HG03175 (cell line): ENCODE data around the gene AGBL4.
"Not testable (repeated sequence)": the region's sequence is repeated elsewhere in the genome, so short reads cannot be mapped to it uniquely, and the experiment has no call there.

Experiments
- ATAC-seq: cut with Tn5 transposase; IDR thresholded peaks from one replicate; pipeline ENCODE4 v1.9.1; 2021; ENCODE audit warnings: mild to moderate bottlenecking, moderate library complexity; ENCODE audit not compliant: unreplicated experiment

Gene AGBL4

DNA sequence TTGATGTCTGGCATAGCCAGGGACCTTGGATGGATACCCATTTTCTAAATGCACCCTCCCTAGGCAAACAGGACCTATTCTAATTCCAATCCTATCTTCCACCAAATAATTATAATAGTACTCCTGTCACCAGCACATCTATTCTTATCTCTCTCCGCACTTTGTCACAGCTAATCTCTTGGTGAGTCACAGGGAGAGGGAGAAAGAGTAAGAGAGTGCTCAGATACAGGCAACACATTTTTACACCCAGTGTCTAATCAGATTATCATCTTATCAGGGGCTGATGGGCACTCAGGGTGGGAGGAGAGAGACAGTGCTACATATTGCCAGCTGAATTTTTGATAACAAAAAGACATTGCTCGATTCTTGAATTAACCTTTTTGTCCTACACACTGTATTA, 972.1 kb downstream of the AGBL4 start:
- ATAC-seq, result no peak

DNA sequence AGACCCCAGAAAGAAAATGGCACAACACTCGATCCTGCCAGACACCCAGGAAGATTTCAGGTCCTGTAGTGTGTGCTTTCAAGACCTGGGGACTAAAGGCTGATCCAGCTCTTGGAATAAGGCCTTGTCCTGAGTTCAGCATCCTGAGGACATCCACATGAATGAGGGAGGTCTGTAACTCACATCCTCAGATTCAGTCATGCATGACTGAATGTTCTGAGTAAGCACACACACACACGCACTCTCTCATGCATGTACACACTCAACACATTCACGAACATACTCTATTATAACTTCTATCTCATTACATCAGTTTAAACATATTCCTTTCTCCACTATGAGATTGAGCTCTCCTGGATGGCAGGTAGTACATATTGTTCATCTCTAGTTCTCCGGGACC, 973.7 kb downstream of the AGBL4 start:
- ATAC-seq, result no peak

DNA sequence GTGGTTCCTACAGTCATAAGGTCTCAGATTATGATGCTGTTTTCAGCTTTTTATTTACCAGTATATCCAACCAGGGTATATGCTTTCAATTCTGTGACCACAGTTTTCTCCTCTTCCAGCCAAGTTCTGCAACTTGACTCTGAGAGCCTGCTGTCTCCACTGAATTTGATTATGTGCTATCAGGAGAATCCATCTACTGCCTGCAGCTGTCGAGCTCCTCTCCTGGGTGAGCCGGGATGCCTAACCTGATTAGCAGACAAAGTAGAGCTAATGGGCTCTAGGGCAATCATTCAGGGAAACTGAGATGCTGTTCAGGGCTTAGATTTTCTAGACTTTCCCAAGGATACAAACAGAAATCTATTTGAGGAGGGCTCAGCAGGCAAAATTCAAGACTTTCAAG, 975.6 kb downstream of the AGBL4 start:
- ATAC-seq, result no peak

DNA sequence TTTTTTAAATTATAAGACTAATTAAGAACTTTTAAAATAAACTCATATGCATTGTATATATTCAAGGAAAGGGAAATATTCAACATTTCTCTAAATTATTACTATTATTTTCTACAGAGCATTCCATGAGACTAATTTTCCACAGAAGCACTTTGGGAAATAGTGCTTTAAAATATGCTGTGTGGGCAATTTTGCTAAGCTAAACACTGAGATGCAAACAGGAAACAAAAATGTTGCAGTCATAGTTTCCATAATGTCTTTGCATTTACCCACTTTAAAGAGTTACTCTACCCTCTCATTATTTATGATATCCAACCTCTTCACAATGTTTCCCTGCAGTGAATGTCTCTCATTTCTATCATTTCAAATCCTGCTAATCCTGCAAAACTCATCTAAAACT, 977.4 kb downstream of the AGBL4 start:
- ATAC-seq, result no peak

DNA sequence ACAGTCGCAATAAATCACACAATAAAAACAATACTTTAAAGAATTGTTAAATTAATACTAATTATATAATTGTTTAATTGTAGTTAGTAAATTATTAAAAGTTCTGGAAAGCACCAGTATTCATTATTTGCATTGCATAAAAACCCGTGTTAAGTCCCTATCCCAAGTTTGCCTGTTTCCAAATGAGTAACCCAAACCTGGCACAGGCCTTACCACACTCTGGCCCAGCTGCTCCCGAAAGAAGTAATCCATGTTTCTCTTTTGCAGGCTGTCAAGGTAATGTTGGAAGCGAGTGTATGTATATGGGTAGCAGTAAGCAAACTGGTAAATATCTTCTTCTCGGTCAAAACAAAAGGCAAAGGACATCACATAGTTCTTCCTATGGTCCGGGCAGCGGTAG, 978.4 kb downstream of the AGBL4 start:
- no peak for ATAC-seq

DNA sequence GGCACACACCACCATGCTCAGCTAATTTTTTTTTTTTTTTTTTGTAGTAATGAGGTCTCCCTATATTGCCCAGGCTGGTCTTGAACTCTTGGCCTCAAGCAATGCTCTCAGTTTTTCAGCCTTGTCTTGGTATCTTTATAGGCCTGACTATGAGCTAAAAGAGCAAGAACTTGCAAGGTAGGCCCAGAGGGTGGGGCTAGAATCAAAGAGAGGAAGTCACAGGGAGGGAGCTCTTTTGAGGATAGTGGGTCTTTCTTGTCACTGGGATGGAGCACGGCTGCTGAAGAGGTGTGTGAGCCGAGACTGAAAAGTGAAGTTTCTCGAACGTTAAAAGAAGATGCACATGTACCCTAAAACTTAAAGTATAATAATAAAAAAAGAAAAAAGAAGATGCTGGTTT, 987.1 kb downstream of the AGBL4 start:
- no peak for ATAC-seq

DNA sequence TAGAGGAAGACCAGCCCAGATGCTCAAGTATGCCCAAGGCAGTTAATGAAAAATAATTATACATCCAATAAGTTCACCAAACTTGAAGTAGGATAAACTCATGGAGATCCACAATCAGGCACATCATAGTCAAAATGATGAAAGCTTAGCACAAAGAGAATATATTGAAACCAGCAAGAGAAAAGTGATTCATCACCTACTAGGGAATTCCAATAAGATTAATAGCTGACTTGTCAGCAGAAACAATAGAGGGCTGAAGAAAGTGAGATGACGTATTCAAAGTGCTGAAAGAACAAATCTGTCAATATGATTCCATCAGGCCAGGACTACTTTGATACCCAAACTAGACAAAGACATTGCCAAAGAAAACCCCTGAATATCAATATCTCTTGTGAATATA, 995.4 kb downstream of the AGBL4 start:
- ATAC-seq, result no peak

DNA sequence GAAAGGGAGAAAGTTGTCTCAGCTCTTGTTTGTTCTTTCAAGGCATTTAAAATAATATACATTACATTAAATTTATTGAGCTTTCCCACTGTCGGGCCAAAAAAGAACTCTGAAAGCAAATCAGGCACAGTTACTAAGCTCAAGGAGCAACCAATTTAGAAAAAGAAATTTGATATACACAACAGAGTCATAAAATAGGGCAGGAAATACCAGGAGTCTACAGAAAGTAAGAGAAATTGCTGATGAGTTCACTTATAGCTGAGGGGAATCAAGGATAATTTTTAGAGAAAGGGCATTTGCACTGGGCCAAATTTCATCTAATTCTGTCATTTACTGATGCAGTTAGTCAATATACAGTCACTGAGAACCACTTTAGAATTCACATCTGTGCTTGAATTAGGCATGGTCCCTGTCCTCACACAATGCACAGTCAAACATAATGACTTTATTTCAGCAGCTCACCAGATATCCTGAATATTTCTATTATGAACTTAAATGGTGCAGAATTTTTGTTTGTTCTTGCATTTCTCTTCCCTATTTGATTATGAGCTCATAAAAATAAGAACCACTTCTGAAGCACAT, 997.4 kb downstream of the AGBL4 start:
- ATAC-seq, result no peak

DNA sequence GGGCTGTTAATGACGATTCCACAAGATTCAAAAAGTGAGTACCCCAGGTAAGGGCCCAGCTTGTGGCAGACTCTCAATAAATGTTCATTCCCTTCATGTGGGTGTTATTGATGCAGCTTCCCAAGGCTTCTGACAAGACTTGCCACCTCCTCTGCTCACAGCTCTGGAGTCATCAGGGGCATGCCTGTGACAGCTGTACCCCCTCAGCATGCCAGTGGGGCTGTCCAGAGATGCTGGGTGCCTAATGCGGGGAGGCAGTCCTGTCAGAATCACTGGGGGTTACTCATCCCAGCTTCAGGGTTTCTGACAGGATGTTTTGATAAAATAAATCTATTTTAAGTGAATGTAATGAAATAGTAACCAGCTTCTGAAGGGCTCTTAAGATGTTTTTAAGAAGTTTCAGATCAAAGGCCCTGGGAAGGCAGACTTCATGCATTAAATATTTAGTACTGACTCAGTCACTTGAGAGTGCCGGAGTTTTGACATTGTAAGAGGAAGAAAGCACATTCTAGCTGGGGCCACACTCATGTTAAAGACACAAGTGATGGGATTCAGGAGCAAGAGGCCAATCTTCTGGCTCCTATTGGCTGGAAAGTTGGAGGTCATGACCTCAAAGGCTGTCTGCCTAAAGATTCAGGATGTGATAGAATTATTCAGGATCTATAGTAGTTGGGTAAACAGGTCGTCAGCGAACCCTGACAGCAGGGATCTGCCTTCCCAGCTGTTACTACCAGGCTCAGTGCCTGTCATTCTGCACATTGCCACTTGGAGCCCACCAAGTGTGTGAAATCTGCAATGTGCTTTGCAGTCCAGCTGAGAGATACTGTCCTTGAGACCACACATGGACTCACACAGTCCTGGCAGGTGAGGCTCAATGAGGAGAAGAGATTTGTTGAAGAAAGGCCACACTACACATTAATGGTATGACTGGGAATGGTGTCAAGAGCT, 1007.5 kb downstream of the AGBL4 start:
- no peak for ATAC-seq

DNA sequence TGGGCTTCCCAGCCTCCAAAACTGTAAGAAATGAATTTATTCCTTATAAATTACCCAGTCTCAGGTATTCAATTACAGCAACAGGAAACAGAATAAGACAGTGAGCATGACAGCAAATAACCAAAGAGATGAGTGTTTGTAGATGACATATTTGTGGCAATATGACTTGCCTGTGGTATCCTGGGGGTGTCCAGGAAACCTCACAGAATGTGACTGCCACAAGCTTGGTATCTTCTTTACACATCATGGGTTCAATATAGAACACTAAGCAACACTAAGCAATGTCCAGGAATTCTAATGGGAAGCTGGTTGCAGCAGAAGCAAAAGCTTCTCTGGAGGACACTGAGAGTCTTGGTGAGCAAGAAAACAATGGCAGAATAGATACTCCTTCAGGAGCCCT, 1010.7 kb downstream of the AGBL4 start:
- ATAC-seq, result no peak

DNA sequence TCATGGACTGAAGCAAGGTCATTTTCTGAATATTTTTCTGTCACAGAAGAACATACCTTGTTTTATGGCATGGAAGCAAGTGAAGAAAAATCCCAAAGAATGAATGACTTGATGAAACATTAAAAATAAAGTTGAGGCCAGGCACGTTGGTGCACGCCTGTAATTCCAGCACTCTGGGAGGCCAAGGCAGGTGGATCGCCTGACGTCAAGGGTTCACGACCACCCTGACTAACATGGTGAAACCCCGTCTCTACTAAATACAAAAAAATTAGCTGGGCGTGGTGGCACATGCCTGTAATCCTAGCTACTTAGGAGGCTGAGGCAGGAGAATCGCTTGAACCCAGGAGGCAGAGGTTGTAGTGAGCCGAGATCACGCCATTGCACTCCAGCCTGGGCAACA, 1020.8 kb downstream of the AGBL4 start:
- not testable (repeated sequence) for ATAC-seq

DNA sequence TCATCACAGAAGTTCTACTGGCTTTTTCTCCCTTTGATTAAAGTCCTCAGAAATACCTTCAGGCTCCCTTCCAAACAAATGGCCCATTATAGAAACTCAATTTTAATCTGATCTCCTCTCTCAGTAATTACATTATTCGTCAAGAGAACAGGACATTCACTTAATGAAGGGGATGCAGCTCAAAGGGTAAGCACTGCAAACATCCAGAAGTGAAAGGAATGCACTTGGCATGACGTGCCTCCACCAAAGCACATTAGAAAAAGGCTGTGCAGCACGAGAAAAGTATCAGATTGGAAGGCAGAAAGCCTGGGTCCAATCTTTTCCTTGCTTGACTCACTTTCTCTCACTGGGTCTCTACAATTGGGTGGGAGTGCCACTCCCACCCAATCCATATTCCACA, 1024.4 kb downstream of the AGBL4 start:
- ATAC-seq, result no peak

DNA sequence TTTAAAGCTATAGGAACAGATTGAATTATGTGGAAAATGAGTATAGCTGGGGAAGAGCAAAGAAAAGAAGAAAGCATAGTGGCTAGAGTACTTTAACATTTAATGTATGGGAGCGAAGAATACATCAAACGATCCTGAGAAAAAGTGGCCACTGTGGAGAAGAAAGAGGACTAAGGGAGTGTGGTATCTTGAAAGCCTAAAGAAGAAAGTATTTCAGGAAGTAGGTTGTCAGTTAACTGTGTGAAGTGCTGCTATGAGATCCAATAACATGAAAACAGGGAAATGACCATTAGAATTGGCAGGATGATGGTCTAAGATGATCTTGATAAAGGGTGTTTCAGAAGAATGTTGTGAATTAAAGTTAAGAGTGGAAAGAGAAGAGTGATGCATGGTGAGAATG, 1027.4 kb downstream of the AGBL4 start:
- ATAC-seq, result no peak

DNA sequence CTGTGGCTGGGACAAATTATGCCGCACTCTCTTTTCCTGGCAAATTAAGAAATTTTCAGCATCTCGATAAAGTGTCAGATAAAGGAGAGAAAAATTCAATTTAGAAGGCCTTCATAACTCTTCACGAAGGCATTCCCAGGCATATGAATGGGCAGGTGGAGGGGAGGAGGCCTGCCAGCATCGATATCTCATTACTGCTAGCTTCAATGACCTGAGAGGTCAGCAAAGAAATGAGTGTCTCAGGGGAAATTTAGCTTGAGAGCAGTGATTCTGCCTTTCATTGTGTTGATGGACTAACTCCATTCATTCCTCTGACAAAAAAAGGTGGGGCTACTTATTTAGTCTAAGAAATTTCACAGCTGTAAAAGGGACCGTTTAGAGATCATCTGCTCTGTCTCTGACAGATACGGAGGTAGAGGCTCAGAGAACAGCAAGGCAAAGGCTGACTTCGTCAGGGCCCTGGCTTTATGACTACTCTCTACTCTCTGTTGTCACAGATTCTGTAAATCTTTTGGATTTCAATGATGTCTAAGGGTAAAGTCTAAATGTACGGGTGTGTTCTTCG, 1035.0 kb downstream of the AGBL4 start:
- ATAC-seq, result no peak

DNA sequence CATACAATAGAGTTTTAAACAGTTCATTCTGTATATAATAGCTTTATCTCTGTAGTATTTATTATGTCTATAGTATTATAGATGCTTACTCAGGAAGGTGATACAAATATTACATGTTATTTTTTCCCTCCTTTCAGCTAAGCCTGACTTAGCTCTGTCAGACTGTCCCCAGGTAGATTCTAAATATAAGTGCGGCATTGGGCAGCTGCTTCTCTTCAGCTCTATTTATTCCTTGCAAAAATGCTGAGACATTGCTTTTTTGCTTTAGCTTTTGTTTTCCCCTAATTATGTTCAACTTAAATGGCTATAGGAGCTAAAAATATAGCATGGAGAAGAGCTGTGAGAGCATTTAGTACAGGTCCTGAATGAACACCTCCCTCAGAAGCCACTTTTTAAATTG, 1043.8 kb downstream of the AGBL4 start:
- ATAC-seq, result no peak

DNA sequence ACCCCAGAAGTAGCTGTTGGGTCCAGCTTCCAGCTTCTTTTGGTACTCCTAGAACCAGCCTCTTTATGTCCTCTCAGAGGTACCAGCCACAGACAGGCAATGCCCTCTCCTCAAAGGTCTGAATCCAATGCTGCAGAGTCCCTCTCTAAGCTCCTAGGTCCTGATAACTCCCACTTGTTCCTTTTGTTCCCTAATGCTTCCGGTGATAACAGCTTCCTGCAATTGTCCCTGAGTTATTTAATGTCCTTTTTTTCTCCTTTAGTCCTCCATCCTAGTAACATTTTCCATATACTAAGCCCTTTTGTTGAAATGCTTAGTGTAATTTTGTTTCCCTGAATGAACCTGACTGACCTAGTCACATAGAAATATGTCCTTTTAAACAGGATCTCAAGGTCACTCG, 1045.3 kb downstream of the AGBL4 start:
- ATAC-seq, result no peak

DNA sequence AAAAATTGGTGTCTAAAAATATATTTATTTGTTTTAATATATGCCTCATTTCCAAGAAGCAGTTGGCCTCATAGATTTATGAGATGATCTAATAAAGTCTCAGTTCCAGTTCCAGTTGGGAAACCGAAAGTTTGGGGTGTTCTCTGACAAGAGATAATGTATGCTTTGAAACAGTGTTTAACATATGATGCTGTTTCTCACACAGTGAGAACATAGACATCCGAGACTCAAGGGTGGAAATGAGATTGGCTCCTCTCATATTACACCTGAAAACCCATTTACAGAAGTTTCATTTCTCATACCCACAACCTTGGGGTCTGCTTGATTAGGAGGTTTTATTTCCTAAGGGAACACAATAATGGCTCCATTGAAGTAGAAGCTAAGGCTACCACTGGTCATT, 1046.5 kb downstream of the AGBL4 start:
- no peak for ATAC-seq

DNA sequence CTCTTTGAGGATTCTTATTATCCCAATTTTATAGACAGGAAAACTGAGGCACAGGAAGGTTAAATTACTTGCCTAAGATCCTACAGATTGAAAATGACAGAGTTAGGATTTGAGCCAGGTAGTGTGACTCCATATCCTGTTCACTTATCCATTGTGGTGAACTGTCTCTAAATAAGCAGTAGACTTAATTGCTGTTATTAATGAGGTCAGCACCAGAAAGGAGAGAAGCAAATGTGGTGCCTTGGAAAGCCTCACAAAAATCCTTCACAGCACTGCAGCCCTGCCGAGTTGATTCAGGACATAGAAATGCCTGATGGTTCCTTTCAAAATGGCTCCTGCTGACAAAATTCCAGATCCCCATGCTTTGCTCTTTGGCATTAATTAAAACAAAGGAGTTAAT, 1053.8 kb downstream of the AGBL4 start:
- no peak for ATAC-seq

DNA sequence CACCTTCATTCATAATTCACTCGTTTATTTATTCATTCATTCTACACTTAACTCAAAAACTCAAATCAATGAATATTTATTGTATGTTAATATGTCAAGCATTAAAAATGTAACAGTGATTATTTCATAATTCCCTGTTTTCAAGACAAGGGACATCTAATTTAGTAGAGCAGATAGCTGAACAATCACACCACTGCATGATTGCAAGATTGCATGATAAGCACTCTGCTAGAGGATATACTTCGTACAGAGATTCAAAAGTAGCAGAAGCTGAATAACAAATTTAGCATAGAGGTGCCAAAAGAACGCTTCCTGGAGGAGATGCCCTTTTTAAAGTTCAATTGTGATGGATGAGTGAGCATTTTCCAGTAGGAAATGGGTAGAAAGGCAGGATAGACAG, 1056.4 kb downstream of the AGBL4 start:
- ATAC-seq, result no peak

DNA sequence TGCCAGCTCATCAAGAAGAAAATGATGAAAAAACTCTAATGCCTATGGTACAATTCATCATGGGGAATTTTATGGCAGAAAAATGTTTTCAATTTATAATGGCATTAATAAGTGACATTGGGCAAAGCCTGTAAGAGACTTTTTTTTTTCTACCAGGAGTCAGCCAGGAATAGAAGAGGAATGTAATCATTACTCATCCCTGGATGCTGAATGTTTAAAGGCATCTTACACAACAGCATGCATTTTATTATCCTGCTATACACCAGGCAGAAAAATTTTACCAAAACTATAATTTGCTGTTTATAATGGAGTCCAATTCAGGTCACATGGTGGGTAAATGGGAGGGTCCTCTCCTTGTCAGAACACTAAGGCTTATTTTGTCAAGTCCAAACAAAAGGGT, 1057.2 kb downstream of the AGBL4 start:
- ATAC-seq, result no peak

DNA sequence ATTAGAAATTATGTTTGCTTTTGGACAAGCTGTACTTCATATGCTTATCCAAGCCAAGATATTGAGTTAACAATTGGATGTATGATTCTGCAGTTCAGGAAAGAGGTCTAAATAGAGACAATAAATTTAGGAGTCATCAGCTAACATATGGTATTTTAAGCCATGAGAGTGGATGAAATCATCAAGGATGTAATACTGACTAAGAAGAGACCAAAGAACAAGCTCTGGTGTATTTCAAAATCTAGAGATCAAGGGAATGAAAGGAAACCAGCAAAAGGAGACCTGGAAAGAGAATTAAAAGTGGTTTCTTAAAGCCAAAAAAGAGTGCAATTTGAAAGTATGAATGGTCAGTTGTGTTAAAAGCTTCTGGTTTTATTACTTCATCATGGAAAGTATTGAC, 1063.4 kb downstream of the AGBL4 start:
- ATAC-seq, result no peak

DNA sequence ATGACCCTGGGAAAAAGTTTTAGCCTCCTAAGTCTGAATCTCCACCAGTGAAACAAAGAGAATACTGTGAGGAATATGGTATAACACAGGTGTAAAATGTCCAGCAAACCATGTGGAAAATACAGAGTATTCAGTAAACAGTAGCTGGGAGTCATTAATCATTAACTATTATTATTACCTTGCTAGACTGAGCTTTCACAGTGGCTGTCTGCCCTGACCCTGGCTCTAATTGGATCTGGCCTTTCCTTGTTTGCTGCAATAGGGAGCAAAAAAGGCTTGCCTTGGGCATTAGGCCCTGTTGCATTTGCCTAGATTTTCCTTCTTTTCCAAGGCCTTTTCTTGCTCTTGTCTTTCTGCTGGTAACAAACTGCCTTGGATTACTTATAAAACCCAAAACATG, 1068.0 kb downstream of the AGBL4 start:
- no peak for ATAC-seq
